Sigmoid colon (tissue), 7 donors: Measurements from ENCODE around the gene ARMC2. TPM values are rescaled to one million over a fixed set of nuclear protein-coding genes. Genes with fewer than 3 reads are reported as not detected.

ENCODE experiments used
- DNase-seq: peaks from one replicate; pipeline ENCODE4 v3.0.0-alpha.2; 2019
- H3K27ac ChIP-seq, 4 donors: fragments of 200-600 bp; sonication (generic); one replicate each; pipeline ENCODE4 v1.5.1; 2016 to 2019; ENCODE audit warnings: mild to moderate bottlenecking in 1 of 4
- H3K27me3 ChIP-seq, 3 donors: fragments of 200-600 bp; sonication (generic); one replicate each; pipeline ENCODE4 v1.5.1; 2019; ENCODE audit warnings: mild to moderate bottlenecking in 1 of 3
- H3K36me3 ChIP-seq, 4 donors: fragments of 200-600 bp; sonication (generic); one replicate each; pipeline ENCODE4 v1.5.1; 2016 to 2019
- H3K4me1 ChIP-seq, 4 donors: fragments of 200-600 bp; sonication (generic); one replicate each; pipeline ENCODE4 v1.5.1; 2017 to 2019
- H3K4me3 ChIP-seq, 4 donors: fragments of 200-600 bp; sonication (generic); one replicate each; pipeline ENCODE4 v1.5.1; 2017 to 2019; ENCODE audit warnings: mild to moderate bottlenecking in 2 of 4, moderate library complexity in 1 of 4
- H3K9me3 ChIP-seq, 4 donors: fragments of 200-600 bp in 3 of 4; sonication (generic) in 3 of 4; one replicate each; pipeline versions ENCODE4 v1.5.1 to v1.6.1; 2013 to 2019
- CTCF ChIP-seq, 4 experiments: fragments of 450-650 bp in 3 of 4; fragments of 200-600 bp in 1 of 4; IDR thresholded peaks; one replicate each; pipeline ENCODE4 v1.5.1; 2016 to 2019; ENCODE audit warnings: antibody characterized with exemption in 4 of 4, mild to moderate bottlenecking in 3 of 4, moderate library complexity in 2 of 4
- EP300 ChIP-seq, 4 donors: sonication (generic); formaldehyde crosslinking; IDR thresholded peaks; one replicate each; pipeline ENCODE4 v1.6.1; 2017; ENCODE audit warnings: antibody characterized with exemption in 4 of 4
- POLR2A ChIP-seq, 2 donors: fragments of 450-650 bp; IDR thresholded peaks; one replicate each; pipeline ENCODE4 v1.6.1; 2016; ENCODE audit warnings: antibody characterized with exemption in 2 of 2, mild to moderate bottlenecking in 2 of 2, moderate library complexity in 2 of 2
- POLR2AphosphoS5 ChIP-seq, 4 donors: sonication (generic); formaldehyde crosslinking; IDR thresholded peaks; one replicate each; pipeline ENCODE4 v1.6.1; 2017; ENCODE audit warnings: antibody characterized with exemption in 4 of 4
- WGBS, 2 donors: extraction: QIAGEN DNeasy Blood & Tissue Kit; methylation state at CpG; one replicate each; pipeline ENCODE4 v1.1.7; 2013; 5-methylcytosine and 5-hydroxymethylcytosine counted together
- intact Hi-C: fragments of 100-400 bp; cut with DNase I; formaldehyde crosslinking; loops from one replicate; pipeline ENCODE4 v1.15.1; 2023
- polyA plus RNA-seq, 3 donors: library from polyadenylated mRNA; stranded (reverse); fragments of 200-250 nt; gene quantifications; one replicate each; pipeline ENCODE4 v1.2.3, GENCODE V29; 2013
- total RNA-seq, 4 donors: library from RNA; depleted of rRNA; stranded (reverse); fragments of >200 nt; gene quantifications; one replicate each; pipeline ENCODE4 v1.1.0, GENCODE V29; 2016
- donor health status: healthy with polysubstance abuse.
- donor health status: Bipolar disorder and iron deficiency.
- donor health status: healthy.

The ARMC2 gene
- total and polyA plus RNA-seq, 7 donors: under 0.01 to 8.6 (median 2.5) TPM

GRCh38 chr6:108941281-108941680 lies 93.1 kb downstream of the ARMC2 start:
- WGBS, 2 donors: 60 to 70% methylated on average over 1 of the region's 1 CpG
- Histone ChIP-seq H3K27me3 (no peaks in the 10 kb centered on the region), H3K27ac (no peak overlapping the region), H3K4me1 (peaks cover 0 to 44% (median 34%) of the 10 kb centered on the region in 4 donors), H3K4me3 (no peak overlapping the region), H3K36me3 (no peaks in the 10 kb centered on the region), H3K9me3 (no peaks in the 10 kb centered on the region)
- TF ChIP-seq CTCF (IDR thresholded peaks at IDR 0.05) (no peak), EP300 (IDR thresholded peaks at IDR 0.05) (no peak), POLR2A (IDR thresholded peaks at IDR 0.05) (no peak), POLR2AphosphoS5 (IDR thresholded peaks at IDR 0.05) (no peak)
- DNase-seq: no peak
- intact Hi-C loops: no loop called here

- no peaks in the 10 kb centered on the region for H3K9me3 ChIP-seq
- 12 to 61% methylated on average over 2 of the region's 2 CpGs for WGBS, 2 donors
- no peak for DNase-seq
- H3K27me3 ChIP-seq: no peaks in the 10 kb centered on the region
- peaks cover 0 to 50% (median 39%) of the 10 kb centered on the region in 4 donors for H3K4me1 ChIP-seq
- H3K4me3 ChIP-seq: no peak overlapping the region
- TF ChIP-seq POLR2AphosphoS5 (IDR thresholded peaks at IDR 0.05) (no peak), POLR2A (IDR thresholded peaks at IDR 0.05) (no peak), CTCF (IDR thresholded peaks at IDR 0.05) (no peak), EP300 (IDR thresholded peaks at IDR 0.05) (no peak)
- intact Hi-C loops: no loop called here
- H3K36me3 ChIP-seq: no peaks in the 10 kb centered on the region
- no peak overlapping the region for H3K27ac ChIP-seq
Observed at GRCh38 chr6:108941859-108942258, 93.6 kb downstream of the ARMC2 start.

GRCh38 chr6:108942556-108943492 lies 94.6 kb downstream of the ARMC2 start:
- H3K27ac ChIP-seq: peak overlapping the region in 3 of 4 donors; percentile 83 to 93 (median 86)
- H3K4me1 ChIP-seq: peaks cover 0 to 60% (median 49%) of the 10 kb centered on the region in 4 donors
- H3K4me3 ChIP-seq: no peak overlapping the region
- H3K27me3 ChIP-seq: no peaks in the 10 kb centered on the region
- no peak for DNase-seq
- no peaks in the 10 kb centered on the region for H3K9me3 ChIP-seq
- H3K36me3 ChIP-seq: no peaks in the 10 kb centered on the region
- TF ChIP-seq EP300 (IDR thresholded peaks at IDR 0.05): no peak
- 49 to 84% methylated on average over 9 of the region's 9 CpGs for WGBS, 2 donors
- intact Hi-C loops: no loop called here

- Histone ChIP-seq H3K4me3 (no peak overlapping the region), H3K27ac (peak overlapping the region; percentile 83 to 93 (median 86)), H3K4me1 (peaks cover 0 to 72% (median 61%) of the 10 kb centered on the region in 4 donors), H3K9me3 (no peaks in the 10 kb centered on the region), H3K36me3 (no peaks in the 10 kb centered on the region), H3K27me3 (no peaks in the 10 kb centered on the region)
- WGBS, 2 donors: 87 to 92% methylated on average over 1 of the region's 1 CpG
- intact Hi-C loops: loop anchor here (2.0 kb wide), 2 partner anchors 23 to 65 kb away; no protein-coding TSS in a partner anchor
- DNase-seq: no peak
- TF ChIP-seq POLR2A (IDR thresholded peaks at IDR 0.05) (no peak), POLR2AphosphoS5 (IDR thresholded peaks at IDR 0.05) (no peak), CTCF (IDR thresholded peaks at IDR 0.05) (no peak), EP300 (IDR thresholded peaks at IDR 0.05) (no peak)
Observed at GRCh38 chr6:108944071-108944470, 95.8 kb downstream of the ARMC2 start.
